ENCODE measurements around the gene RNF187.

GRCh38 chr1:228448372-228448771 lies 38.8 kb upstream of the RNF187 start:
- TF ChIP-seq, protein P1, sequence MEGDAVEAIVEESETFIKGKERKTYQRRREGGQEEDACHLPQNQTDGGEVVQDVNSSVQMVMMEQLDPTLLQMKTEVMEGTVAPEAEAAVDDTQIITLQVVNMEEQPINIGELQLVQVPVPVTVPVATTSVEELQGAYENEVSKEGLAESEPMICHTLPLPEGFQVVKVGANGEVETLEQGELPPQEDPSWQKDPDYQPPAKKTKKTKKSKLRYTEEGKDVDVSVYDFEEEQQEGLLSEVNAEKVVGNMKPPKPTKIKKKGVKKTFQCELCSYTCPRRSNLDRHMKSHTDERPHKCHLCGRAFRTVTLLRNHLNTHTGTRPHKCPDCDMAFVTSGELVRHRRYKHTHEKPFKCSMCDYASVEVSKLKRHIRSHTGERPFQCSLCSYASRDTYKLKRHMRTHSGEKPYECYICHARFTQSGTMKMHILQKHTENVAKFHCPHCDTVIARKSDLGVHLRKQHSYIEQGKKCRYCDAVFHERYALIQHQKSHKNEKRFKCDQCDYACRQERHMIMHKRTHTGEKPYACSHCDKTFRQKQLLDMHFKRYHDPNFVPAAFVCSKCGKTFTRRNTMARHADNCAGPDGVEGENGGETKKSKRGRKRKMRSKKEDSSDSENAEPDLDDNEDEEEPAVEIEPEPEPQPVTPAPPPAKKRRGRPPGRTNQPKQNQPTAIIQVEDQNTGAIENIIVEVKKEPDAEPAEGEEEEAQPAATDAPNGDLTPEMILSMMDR (IDR thresholded peaks at IDR 0.05): no peak
- TF ChIP-seq PBX3 (IDR thresholded peaks at IDR 0.05): no peak
- TF ChIP-seq, protein P2, sequence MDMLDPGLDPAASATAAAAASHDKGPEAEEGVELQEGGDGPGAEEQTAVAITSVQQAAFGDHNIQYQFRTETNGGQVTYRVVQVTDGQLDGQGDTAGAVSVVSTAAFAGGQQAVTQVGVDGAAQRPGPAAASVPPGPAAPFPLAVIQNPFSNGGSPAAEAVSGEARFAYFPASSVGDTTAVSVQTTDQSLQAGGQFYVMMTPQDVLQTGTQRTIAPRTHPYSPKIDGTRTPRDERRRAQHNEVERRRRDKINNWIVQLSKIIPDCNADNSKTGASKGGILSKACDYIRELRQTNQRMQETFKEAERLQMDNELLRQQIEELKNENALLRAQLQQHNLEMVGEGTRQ (IDR thresholded peaks at IDR 0.05): no peak
- TF ChIP-seq RNF2 (IDR thresholded peaks at IDR 0.05; ENCODE audit: borderline replicate concordance, low read depth): no peak
- no peak for TF ChIP-seq MAFK (IDR thresholded peaks at IDR 0.05; ENCODE audit: partially characterized antibody)
- TF ChIP-seq SREBF2 (IDR thresholded peaks at IDR 0.05): no peak
- no peak for TF ChIP-seq ZC3H11A (IDR thresholded peaks at IDR 0.05)
- no peak for TF ChIP-seq EP300 (IDR thresholded peaks at IDR 0.05)

All from A549 (cell line).